Measurements from ENCODE around the gene NTRK3.

Gene NTRK3

DNA sequence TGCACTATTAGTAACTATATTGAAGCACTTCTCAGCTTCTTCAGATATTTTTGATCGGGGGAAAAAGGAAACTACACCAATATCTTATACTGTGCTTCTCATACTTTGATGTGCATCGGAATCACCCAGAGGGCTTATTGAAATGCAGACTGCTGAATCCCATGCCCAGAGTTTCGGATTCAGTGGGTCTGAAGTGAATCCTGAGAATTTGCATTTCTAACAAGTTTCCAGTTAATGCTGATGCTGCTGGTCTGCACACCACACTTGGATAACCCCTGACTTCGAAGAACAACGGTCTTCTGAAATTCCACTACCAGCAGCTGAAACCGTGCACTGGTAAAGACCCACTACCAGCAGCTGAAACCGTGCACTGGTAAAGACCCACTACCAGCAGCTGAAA lies 243.9 kb downstream of the NTRK3 start:
- in situ Hi-C loops (cut with HindIII; ENCODE audit: low sequenced_read_pairs) = no loop called here

DNA sequence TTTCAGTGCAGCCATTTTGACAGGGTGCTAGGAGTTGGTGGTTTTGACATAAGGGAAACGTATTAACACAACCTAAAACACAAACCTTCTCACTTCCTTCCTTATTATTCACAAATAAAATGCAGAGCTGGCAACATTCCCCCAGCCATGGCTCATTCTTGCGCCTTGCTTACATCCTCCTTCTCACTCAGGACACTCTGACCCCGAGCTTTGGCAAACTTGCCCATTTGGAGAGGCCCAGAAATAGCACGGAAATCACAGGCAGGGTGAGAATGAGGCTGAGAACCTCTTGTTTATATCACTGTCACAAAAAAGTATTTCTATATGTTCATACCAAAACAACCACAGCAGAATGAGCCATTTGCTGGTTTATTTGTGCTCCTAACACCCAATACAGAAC lies 244.3 kb downstream of the NTRK3 start:
- in situ Hi-C loops (cut with HindIII; ENCODE audit: low sequenced_read_pairs) = no loop called here

DNA sequence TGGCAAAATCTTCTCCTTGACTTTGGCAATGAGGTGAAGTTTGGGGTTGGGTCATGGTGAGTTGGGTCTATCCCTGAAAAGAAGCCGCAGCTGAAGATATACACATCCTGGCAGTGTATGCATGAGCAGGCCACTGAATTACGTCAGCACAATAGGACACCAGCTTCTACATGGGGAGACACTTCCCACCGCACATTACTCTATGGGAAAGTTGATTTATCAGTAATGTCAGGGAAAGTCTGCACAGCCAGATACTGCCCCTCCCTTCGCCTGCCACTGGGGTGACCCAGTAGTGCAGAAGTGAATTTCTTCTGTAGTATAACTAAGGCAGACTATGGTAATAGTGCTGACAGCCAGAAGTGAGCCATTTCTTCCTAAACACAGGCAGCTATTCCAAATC lies 245.0 kb downstream of the NTRK3 start:
- in situ Hi-C loops (cut with HindIII; ENCODE audit: low sequenced_read_pairs) = no loop called here

DNA sequence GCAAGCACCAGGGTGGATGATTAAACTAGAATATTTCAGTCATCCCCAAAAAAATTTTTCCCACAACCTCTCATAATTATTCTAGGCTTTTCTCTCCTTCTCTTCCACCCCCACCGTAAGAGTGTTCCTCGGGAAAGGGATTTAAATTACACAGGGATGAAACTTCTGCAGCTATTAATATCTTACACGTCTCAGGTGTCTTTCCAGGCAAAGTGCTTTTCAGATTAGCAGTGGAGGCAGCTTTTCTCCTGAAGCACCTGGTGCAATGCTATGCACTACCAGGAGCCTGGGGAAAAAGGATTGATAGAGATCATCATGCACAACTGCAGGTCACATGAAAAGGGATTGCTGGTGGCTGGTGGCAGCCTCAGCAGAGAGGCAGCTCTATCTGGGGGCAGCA lies 250.4 kb downstream of the NTRK3 start:
- in situ Hi-C loops (cut with HindIII; ENCODE audit: low sequenced_read_pairs) = no loop called here

DNA sequence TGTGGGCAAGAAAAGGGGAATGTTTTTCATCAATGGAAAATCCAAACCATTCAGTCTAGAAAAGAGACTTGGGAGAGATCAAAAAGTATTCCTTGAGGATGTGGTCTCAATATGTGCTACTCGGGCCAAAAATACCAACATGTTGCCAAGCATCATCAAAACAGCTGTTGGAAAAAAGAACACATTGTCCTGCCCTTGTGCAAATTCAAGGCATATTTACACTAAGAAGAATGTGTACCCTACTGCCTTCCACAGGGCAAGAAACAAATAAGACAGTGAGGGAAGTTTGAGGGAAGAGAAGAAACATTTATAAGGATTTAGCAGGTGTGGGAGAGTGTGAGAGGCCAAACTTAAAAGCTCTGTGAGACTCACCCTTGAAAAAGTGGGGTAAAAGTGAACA lies 252.1 kb downstream of the NTRK3 start:
- in situ Hi-C loops (cut with HindIII; ENCODE audit: low sequenced_read_pairs) = no loop called here

DNA sequence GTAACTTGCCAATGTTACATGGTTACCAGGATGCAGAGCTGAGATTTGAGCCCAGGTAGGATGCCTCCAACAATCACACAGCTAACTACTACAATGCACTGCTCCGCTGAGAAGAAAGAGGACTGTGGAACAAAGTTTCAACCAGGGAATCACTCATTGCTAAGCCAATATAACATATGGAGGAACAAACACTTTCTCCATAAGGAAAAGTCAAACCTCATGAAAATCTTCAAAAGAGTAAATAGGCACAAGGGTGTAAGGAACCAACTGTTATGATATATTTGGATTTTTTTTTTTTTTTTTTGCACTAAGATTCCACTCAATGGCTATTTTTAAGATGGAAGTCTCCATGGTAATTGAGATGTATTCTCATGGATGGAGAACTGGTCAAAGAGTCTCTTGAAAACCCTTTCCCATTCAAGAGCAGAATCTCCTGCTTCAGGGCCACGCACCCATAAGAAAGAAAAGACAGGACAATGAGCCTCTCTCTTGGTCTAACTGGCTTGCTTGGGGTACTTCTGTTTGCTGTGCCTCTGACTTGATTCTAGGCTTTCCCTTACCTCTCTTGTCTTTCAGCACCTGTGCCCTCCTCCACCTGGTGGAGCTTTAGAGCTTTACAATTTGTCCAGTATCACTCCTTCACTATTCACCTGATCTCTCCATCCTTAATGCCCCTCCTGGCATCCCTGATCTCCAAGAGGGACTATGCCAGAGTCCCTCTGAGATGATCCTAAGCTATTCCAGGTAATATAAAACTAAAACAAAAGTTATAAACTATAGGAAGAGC lies 252.8 kb downstream of the NTRK3 start:
- in situ Hi-C loops (cut with HindIII; ENCODE audit: low sequenced_read_pairs) = no loop called here

DNA sequence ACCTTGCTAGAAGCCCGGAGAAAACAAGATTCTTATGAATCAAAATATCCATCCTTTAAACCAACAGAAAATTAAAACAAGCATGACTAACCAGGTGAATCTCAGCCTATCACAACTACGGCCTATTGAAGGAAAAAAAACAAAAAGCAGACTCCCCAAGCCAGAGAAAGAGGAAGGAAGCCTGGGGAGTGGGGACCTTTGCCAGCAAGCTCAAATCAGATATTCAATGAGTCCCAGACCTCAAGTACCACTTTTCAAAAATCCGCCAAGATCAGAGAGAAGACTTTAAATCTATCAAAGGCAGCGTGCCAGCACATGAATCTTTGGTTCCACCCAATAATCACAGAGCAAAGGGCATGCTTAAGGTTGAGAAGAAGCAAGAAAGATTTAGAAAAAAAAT lies 253.8 kb downstream of the NTRK3 start:
- in situ Hi-C loops (cut with HindIII; ENCODE audit: low sequenced_read_pairs) = no loop called here

DNA sequence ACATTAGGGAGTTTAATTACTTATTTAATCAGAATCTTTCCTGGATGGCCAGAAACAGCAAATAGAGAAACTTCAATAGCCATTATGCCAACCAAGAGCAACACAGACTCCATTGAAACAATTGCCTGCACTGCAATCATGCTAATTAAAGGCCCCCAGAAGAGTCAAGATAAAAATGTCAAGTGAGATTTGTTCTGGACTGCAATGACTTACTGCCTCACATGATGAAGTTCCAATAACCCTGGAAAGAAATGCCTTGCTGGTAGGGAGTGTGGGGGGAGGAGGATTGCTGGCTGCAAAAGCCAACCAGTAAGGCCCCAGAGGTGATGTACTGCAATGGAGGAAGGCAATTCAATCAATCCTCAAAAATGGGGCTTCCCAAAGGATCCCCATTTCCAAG lies 257.9 kb downstream of the NTRK3 start:
- in situ Hi-C loops (cut with HindIII; ENCODE audit: low sequenced_read_pairs) = no loop called here

DNA sequence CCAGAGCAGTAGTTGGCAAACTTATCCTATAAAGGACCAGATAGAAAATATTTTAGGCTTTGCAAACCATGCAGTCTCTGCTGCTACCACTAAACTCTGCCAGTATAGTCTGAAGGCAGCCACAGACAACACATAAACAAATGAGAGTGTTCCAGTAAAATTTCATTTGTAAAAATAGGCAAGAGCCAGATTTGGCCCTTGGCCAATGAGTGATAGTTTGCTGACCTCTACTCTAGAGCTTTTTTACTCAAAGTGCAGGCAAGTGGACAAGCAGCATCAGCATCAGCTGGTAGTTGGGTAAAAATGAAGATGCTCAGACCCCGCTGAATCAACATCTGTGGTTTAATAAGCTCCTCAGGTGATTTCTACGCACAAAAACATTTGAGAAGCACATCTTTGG lies 269.8 kb downstream of the NTRK3 start:
- in situ Hi-C loops (cut with HindIII; ENCODE audit: low sequenced_read_pairs) = no loop called here

DNA sequence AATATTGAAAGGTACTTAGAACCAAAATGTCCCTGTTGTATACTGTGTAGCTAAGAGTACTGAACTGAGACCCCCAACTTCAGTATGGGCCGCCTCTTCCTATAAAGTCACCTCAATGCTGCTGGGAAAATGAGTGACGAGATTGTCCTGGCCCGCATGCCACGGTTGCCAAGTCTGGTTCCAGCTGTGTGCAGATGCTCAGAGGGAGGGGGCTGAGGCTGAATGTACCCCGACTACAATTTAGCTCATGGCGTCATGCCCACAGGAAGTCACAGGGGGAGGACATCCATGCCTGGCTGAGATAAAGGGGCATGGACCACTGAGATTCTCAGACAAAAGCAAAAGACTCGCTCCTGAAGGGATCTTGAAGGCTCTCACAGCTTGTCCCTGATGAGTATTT lies 271.1 kb downstream of the NTRK3 start:
- in situ Hi-C loops (cut with HindIII; ENCODE audit: low sequenced_read_pairs) = no loop called here

DNA sequence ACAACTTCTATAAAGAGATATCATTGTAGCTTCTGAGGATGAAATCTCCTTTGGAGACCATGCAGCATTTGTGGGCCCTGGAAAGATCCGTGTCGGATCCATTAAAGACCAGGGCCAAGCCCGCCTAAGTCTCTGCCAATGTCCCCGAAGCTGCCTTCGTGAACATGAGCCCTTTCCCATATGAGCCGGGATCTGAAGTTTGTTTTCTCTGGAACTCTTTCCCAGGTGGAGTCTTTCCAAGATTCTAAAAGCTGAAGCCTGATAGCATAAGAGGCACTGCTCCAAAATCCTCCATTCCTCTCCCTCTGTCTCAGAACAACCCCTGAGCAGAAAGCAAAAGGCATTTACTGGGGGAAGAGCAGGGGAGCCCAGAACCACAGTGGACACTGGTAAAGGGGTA lies 274.6 kb downstream of the NTRK3 start:
- in situ Hi-C loops (cut with HindIII; ENCODE audit: low sequenced_read_pairs) = no loop called here

DNA sequence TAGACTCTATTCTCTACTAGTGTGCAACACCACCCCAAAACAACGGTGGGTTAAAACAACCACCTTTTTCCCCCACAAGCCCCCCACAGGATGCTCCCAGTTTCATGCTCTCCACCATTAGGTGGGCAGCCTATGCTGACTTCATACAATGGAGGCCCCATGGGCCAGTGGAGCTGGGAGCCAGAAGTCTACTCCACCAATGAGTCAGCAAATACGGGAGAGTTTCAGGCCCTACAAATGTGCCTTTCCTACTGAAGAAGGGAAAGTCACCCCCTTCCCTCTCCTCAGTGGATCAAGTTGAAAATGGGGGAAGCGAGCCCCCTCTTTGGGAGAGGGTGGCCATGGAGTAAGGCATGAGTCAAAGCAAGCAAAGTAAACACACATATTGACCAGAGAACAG lies 278.6 kb downstream of the NTRK3 start:
- in situ Hi-C loops (cut with HindIII; ENCODE audit: low sequenced_read_pairs) = no loop called here

DNA sequence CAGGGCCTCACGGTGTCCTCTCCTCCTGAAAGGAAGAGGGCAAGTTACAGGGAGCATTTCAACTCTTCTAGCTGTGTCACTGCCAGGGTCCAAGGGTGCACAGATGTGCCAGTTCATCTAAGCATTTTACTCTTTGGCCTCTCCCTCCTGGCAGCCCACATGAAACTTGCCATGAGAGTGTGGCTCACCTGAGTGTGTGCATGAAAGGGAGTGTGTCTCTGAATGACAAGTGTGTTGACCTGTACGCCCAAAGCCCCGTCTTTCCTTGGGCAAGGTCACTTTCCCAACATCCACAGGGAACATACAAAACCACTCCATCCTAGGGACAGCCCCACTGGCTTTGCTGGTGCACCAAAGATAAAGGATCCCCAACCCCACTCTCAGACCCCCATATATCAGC lies 280.0 kb downstream of the NTRK3 start:
- in situ Hi-C loops (cut with HindIII; ENCODE audit: low sequenced_read_pairs) = no loop called here

DNA sequence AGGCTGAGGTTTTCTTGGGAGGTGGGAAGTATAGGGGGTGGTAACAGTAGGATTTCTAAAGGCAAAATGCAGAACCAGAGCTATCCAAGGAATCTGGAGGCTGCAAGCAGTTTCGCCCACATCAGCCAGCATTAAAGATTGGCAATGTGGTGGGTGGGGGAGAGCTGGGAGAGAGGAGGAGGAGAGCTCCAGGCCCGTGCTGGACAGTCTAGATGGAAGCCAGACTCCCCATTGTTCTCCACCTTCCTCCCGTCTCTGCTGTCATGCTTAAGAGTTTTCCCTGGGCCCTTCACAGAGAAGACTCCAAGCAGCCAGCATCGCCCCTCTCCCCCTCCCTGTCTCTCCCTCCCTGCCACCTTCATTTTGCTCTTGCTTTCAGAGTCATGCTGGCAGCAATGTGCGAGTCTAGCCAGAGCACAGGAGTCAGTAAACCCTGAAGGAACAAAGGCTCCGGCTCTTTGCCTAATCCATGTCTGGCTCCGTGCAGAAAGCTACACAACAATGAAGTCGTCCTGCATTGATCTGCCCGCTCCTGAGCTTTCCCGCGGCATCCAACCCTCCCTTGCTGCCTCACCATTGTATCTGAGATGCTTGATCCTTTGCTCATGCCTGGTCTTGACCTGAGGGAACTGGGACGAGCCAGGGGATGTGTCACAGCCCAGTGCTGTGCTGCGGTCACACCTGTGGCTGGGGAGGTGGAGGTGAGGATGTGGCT lies 282.9 kb downstream of the NTRK3 start:
- in situ Hi-C loops (cut with HindIII; ENCODE audit: low sequenced_read_pairs) = no loop called here

DNA sequence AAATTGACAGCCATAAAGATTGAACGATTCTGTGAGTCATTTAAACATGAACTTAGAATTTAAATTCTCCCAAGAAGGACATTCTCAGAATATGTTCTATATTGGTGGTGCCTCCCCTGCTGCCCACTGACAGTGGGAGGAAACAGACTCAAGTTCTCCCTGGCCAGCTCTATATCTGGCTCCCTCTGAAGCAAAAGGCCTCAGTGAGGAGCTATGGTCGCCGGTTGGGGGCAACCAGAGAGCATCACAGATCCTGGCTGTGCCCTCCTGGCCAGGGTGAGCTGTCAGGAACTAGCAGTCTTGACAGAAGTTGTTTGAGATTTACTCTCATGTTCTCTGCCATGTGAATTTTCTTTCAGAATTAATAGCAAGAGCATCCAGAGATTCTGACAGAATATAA lies 285.5 kb downstream of the NTRK3 start:
- in situ Hi-C loops (cut with HindIII; ENCODE audit: low sequenced_read_pairs) = no loop called here

DNA sequence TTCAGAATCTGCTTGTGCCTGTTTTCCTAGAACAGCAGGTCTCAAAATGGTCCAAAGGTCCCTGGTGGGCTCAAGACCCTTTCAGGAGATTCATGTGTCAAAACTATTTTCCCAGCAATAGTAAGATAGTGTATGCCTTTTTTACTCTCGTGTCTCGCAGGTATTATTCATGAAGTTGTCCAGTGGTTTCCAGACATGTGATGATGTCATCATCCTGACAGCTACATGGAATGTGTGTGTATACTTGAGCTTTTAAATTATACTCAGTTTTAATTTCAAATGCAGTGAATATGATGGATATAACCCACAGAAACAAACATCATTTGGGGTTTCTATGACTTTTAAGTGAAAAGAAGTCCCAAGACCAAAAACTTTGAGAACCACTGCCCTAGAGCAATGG lies 288.6 kb downstream of the NTRK3 start:
- in situ Hi-C loops (cut with HindIII; ENCODE audit: low sequenced_read_pairs) = no loop called here

DNA sequence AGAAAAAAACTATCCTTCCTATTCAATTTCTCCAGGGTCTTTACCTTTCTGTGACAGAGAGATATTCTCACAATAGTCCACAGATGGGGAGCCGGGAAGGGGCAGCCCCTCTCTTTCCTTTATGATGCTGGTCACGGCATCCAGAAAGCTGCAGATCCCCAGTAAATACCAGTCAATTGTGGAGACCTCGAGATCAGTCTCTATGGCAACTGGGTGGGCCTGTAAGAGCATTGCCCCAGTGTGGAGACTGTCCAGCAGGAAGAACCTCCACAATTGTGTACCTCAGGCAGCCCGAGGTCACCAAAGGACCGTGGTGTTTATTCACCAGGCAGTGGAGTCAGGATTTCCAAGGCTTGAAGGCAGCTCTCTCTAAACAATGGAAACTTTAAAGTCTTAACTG lies 291.2 kb downstream of the NTRK3 start:
- in situ Hi-C loops (cut with HindIII; ENCODE audit: low sequenced_read_pairs) = no loop called here

DNA sequence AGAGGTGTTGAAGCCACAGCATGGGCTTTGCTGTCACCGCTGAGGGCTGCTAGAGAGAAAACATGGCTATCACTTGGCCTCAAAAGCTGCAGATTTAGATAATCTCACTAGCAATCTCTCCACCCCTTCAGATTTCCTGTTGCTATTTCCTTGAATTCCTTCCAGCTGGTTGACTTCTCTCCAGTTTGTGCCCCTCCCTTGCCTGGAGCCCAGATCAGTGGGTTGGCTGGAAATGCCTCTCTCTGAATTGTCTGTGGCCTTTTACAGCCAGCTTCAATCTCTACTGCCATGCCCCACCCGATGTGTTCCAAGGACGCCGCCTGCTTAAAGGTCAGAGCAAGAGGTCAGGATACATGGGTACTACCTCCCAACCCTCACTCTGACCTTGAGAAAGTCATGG lies 294.1 kb downstream of the NTRK3 start:
- in situ Hi-C loops (cut with HindIII; ENCODE audit: low sequenced_read_pairs) = no loop called here

DNA sequence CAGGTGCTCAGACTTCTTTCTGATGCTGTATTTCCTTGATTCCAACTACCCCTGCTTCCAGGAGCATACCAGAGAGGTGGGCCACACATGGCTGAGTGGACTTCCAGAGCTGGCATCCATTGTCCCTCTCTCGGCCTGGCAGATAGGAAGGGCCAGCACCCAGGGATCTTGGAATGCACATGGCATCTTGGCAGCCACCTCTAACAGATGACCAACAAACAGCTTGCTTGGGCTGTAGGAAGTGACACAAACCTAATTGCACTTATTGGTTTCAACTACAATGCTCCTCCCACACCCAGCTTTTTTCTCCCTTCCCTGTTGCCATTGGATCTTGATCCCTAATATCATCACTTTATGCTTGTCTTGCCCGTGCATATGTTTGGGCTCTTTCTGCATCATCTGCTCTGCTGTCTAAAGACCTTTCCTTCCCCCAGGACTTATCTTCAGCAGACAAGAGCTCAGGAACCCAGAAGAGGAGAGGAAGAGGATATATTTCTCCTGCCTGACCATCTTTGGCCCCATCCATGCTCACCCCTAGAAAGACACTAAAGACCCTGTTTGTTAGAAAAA lies 294.6 kb downstream of the NTRK3 start:
- in situ Hi-C loops (cut with HindIII; ENCODE audit: low sequenced_read_pairs) = no loop called here

DNA sequence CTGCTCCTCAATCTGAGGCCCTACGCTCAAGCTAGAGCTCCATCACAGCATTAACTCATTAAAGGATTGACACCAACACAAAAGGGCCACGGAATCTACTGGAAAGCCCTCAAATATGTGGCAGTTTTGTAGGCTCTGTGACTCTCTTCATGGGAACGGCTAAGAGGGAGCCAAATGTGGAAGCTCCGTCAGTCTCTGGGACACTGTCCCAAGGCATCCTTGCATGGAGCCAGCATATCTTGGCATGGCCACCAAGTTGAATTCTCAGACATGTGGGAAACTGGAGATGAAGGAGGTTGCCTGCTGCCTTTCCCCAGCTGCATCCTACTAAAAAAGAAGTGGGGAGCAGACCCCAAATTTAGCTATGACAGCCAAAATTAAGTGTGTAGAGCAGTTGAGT lies 296.9 kb downstream of the NTRK3 start:
- in situ Hi-C loops (cut with HindIII; ENCODE audit: low sequenced_read_pairs) = no loop called here

DNA sequence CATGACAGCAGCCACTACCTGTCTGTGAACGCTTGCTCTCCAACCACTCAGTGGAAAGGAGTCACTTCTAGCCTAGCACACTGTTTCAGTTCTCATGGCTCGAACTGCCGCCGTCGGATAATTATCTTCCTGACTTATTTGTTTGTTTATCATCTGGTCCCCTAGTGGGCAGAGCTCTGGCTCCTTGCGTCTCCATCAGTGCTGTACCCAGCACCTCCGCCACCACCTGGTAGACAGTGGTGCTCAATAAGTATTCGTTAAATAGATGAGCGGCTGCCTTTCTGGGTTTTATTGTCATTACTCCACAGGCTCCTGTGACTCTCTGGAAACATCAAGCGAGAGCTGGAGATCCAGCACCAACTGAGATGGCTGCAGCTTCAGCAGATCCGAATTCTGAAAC lies 297.5 kb downstream of the NTRK3 start:
- in situ Hi-C loops (cut with HindIII; ENCODE audit: low sequenced_read_pairs) = no loop called here

DNA sequence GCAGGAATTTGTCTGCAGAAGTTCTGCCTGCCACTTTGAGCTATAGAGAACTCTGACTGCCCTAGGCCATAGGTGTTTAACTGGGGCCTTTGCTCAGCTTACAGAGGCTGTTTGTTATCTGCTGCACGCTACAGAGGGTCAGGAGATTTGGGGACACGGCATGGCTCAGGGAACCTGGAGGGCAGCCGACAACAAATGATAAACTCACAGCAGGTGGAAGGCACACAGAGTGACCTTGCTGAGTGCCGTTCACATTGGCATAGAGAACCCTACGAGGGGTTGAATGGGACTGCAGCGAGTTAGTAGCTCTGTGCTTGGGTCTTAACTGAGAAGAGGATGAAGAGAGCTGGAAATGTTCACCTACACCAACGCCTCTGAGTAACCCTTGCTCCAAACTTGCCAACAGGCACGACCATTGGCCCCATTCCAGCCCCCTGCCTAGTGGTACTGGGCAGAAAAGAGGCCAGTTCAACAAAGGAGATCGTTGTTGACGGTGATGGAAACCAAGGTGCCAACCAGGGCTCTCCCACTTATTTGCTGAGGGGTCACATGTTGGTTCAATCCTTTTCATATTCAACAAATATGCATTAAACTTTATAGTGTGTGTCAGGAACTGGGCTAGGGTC lies 301.1 kb downstream of the NTRK3 start:
- in situ Hi-C loops (cut with HindIII; ENCODE audit: low sequenced_read_pairs) = no loop called here

Data from endothelial cell of hepatic sinusoid (primary cell).